Upper lobe of right lung (tissue), 1 donor: ENCODE measurements around the gene TAOK1. TPM values are rescaled to one million over a fixed set of nuclear protein-coding genes. Genes with fewer than 3 reads are reported as not detected.

Experiments used
- ATAC-seq: fragments of 200-7000 bp; cut with Tn5 transposase; one replicate; pipeline ENCODE4 v1.9.1; 2020; ENCODE audit warnings: mild to moderate bottlenecking, moderate library complexity
- DNase-seq: peaks from one replicate; pipeline ENCODE4 v3.0.0-alpha.2; 2020
- H3K27ac ChIP-seq: fragments of 200-600 bp; one replicate; pipeline ENCODE4 v1.8.0; 2022
- H3K27me3 ChIP-seq: fragments of 200-600 bp; one replicate; pipeline ENCODE4 v1.8.0; 2022; ENCODE audit warnings: mild to moderate bottlenecking
- H3K36me3 ChIP-seq: fragments of 200-600 bp; one replicate; pipeline ENCODE4 v1.8.0; 2022
- H3K4me1 ChIP-seq: fragments of 200-600 bp; one replicate; pipeline ENCODE4 v1.8.0; 2022
- H3K4me3 ChIP-seq: fragments of 200-600 bp; one replicate; pipeline ENCODE4 v1.8.0; 2022; ENCODE audit warnings: mild to moderate bottlenecking
- H3K9me3 ChIP-seq: fragments of 200-600 bp; one replicate; pipeline ENCODE4 v1.8.0; 2022
- CTCF ChIP-seq: fragments of 200-600 bp; IDR thresholded peaks from one replicate; pipeline ENCODE4 v1.8.0; 2022; ENCODE audit warnings: antibody characterized with exemption
- intact Hi-C: fragments of 100-400 bp; cut with DNase I; formaldehyde crosslinking; loops from one replicate; pipeline ENCODE4 v1.11.0; 2022
- total RNA-seq: library from RNA; stranded (reverse); fragmentation: NEBNext Ultra II Directional; extraction: Animal tissue kit (Norgen Biotek cat#: 25700); gene quantifications from one replicate; pipeline ENCODE4 v1.2.1, GENCODE V29; 2021
- donor health status: DM: no; HTN: yes; CAD: no; lungs with severe emphysema.

The TAOK1 gene
- total RNA-seq, 1 donor from 2014 or later: 60.2 TPM

- TF ChIP-seq CTCF: no peak
- no peak for ATAC-seq
- H3K4me3 ChIP-seq: no peak overlapping the region
- H3K36me3 ChIP-seq: peaks cover 16% of the 10 kb centered on the region
- DNase-seq: peak; percentile 52
- H3K9me3 ChIP-seq: no peaks in the 10 kb centered on the region
- peaks cover 24% of the 10 kb centered on the region for H3K4me1 ChIP-seq
- no peaks in the 10 kb centered on the region for H3K27me3 ChIP-seq
- intact Hi-C loops: no loop called here
- no peak overlapping the region for H3K27ac ChIP-seq
These were observed 180.4 kb downstream of the TAOK1 start for GRCh38 chr17:29570521-29570920.

GRCh38 chr17:29571486-29571882 lies 181.3 kb downstream of the TAOK1 start:
- no peaks in the 10 kb centered on the region for H3K27me3 ChIP-seq
- peaks cover 25% of the 10 kb centered on the region for H3K36me3 ChIP-seq
- no peak overlapping the region for H3K4me3 ChIP-seq
- ATAC-seq (no peak), DNase-seq (peak; percentile 29)
- intact Hi-C loops: no loop called here
- peaks cover 14% of the 10 kb centered on the region for H3K4me1 ChIP-seq
- H3K9me3 ChIP-seq: no peaks in the 10 kb centered on the region
- H3K27ac ChIP-seq: no peak overlapping the region
- no peak for TF ChIP-seq CTCF

GRCh38 chr17:29571883-29572681 lies 181.9 kb downstream of the TAOK1 start:
- Histone ChIP-seq H3K27ac (no peak overlapping the region), H3K27me3 (no peaks in the 10 kb centered on the region), H3K9me3 (no peaks in the 10 kb centered on the region), H3K4me3 (peak overlapping the region; percentile 25), H3K4me1 (peaks cover 13% of the 10 kb centered on the region), H3K36me3 (peaks cover 31% of the 10 kb centered on the region)
- intact Hi-C loops: no loop called here
- ATAC-seq (no peak), DNase-seq (peak; percentile 63)
- TF ChIP-seq CTCF: no peak

GRCh38 chr17:29572691-29573557 lies 182.8 kb downstream of the TAOK1 start:
- DNase-seq (peak; percentile 71), ATAC-seq (peak; percentile 49)
- Histone ChIP-seq H3K36me3 (peaks cover 40% of the 10 kb centered on the region), H3K27ac (no peak overlapping the region), H3K4me1 (peaks cover 13% of the 10 kb centered on the region), H3K27me3 (no peaks in the 10 kb centered on the region), H3K9me3 (no peaks in the 10 kb centered on the region), H3K4me3 (peak overlapping the region; percentile 25)
- intact Hi-C loops: no loop called here
- peak; percentile 69 for TF ChIP-seq CTCF

GRCh38 chr17:29573558-29573869 lies 183.4 kb downstream of the TAOK1 start:
- H3K4me3 ChIP-seq: no peak overlapping the region
- intact Hi-C loops: no loop called here
- no peaks in the 10 kb centered on the region for H3K9me3 ChIP-seq
- peak; percentile 56 for DNase-seq
- peaks cover 13% of the 10 kb centered on the region for H3K4me1 ChIP-seq
- peaks cover 46% of the 10 kb centered on the region for H3K36me3 ChIP-seq
- TF ChIP-seq CTCF: no peak
- H3K27ac ChIP-seq: no peak overlapping the region
- no peak for ATAC-seq
- no peaks in the 10 kb centered on the region for H3K27me3 ChIP-seq
